Measurements from ENCODE around the gene TBX20.

DNA sequence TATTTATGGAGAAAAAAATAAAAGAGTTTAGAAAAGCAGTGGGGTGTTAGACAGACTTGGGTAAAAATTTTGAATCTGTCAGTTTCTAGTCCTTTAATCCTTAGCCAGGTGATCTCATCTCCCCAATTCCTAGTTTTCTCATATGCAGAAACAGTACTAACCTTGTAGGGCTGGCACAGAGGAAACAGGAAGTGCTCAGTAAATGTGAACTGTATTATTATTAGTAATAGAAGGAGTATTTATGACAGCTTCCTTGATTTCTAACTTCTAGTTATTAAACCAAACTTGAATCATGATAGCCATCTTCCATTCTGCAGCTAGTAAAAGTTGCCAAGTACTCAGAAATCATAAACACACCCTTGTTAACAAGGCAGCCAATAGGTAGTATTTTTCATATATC, 12.5 kb downstream of the TBX20 start:
- TF ChIP-seq, protein P1, sequence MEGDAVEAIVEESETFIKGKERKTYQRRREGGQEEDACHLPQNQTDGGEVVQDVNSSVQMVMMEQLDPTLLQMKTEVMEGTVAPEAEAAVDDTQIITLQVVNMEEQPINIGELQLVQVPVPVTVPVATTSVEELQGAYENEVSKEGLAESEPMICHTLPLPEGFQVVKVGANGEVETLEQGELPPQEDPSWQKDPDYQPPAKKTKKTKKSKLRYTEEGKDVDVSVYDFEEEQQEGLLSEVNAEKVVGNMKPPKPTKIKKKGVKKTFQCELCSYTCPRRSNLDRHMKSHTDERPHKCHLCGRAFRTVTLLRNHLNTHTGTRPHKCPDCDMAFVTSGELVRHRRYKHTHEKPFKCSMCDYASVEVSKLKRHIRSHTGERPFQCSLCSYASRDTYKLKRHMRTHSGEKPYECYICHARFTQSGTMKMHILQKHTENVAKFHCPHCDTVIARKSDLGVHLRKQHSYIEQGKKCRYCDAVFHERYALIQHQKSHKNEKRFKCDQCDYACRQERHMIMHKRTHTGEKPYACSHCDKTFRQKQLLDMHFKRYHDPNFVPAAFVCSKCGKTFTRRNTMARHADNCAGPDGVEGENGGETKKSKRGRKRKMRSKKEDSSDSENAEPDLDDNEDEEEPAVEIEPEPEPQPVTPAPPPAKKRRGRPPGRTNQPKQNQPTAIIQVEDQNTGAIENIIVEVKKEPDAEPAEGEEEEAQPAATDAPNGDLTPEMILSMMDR (IDR thresholded peaks at IDR 0.05): no peak
- TF ChIP-seq EP300 (IDR thresholded peaks at IDR 0.05) (no peak), POLR2AphosphoS5 (IDR thresholded peaks at IDR 0.05) (no peak)
